Measurements from ENCODE around the gene PDCD7.
A peak's percentile ranks its signal among the peaks of the same experiment; 100 is the strongest.
"Not testable (repeated sequence)": the region's sequence is repeated elsewhere in the genome, so short reads cannot be mapped to it uniquely, and the experiment has no call there.

PDCD7 gene

GRCh38 chr15:65079580-65079979, 54.0 kb downstream of the PDCD7 start:
- ATAC-seq, result no peak
- no peak for DNase-seq
- H3K27me3 Mint-ChIP-seq, result peaks cover 26% of the 10 kb centered on the region

GRCh38 chr15:65077981-65078352, 55.6 kb downstream of the PDCD7 start:
- no peak overlapping the region for H3K27ac Mint-ChIP-seq
- ATAC-seq, result peak; percentile 40
- H3K4me1 Mint-ChIP-seq, result peaks cover 15% of the 10 kb centered on the region
- no peak overlapping the region for H3K4me3 Mint-ChIP-seq
- H3K9me3 Mint-ChIP-seq, result no peaks in the 10 kb centered on the region
- peaks cover 26% of the 10 kb centered on the region for H3K27me3 Mint-ChIP-seq
- no peaks in the 10 kb centered on the region for H3K36me3 Mint-ChIP-seq (ENCODE audit: low read depth)
- peak; percentile 59 for DNase-seq

More at GRCh38 chr15:65079580-65079979, 54.0 kb downstream of the PDCD7 start:
- no peak overlapping the region for H3K27ac Mint-ChIP-seq
- H3K9me3 Mint-ChIP-seq, result no peaks in the 10 kb centered on the region
- H3K4me1 Mint-ChIP-seq, result peaks cover 16% of the 10 kb centered on the region
- no peak overlapping the region for H3K4me3 Mint-ChIP-seq
- no peaks in the 10 kb centered on the region for H3K36me3 Mint-ChIP-seq (ENCODE audit: low read depth)

- peaks cover 21% of the 10 kb centered on the region for H3K27me3 Mint-ChIP-seq
- H3K4me3 Mint-ChIP-seq, result no peak overlapping the region
- peaks cover 9% of the 10 kb centered on the region for H3K4me1 Mint-ChIP-seq
- ATAC-seq (no peak), DNase-seq (no peak)
- no peak overlapping the region for H3K27ac Mint-ChIP-seq
- H3K9me3 Mint-ChIP-seq, result no peaks in the 10 kb centered on the region
- H3K36me3 Mint-ChIP-seq (ENCODE audit: low read depth), result no peaks in the 10 kb centered on the region
These were observed 56.2 kb downstream of the PDCD7 start for GRCh38 chr15:65077291-65077980.

- no peak within 1 kb of the TSS for H3K27ac Mint-ChIP-seq
These were observed 56.9 kb downstream of the PDCD7 start, which contains the start of gene KBTBD13 for GRCh38 chr15:65076486-65077290. Gene KBTBD13, plus strand, starts transcription at chr15:65076746. Its CDS starts 70 bp downstream, at chr15:65076816.

GRCh38 chr15:65075607-65076395, 57.8 kb downstream of the PDCD7 start:
- H3K4me3 Mint-ChIP-seq; H3K4me1 Mint-ChIP-seq; ATAC-seq; H3K27ac Mint-ChIP-seq; H3K9me3 Mint-ChIP-seq; H3K36me3 Mint-ChIP-seq (ENCODE audit: low read depth); DNase-seq: not testable (repeated sequence)
- H3K27me3 Mint-ChIP-seq, result peaks cover 18% of the 10 kb centered on the region

More at GRCh38 chr15:65076486-65077290, 56.9 kb downstream of the PDCD7 start, which contains the start of gene KBTBD13:
- no peaks in the 10 kb centered on the region for H3K36me3 Mint-ChIP-seq (ENCODE audit: low read depth)
- peaks cover 18% of the 10 kb centered on the region for H3K27me3 Mint-ChIP-seq
- no peak for DNase-seq
- ATAC-seq, result no peak
- H3K4me1 Mint-ChIP-seq, result peaks cover 3% of the 10 kb centered on the region
- no peak within 1 kb of the TSS for H3K4me3 Mint-ChIP-seq
- H3K9me3 Mint-ChIP-seq, result no peaks in the 10 kb centered on the region

GRCh38 chr15:65074946-65075345, 58.7 kb downstream of the PDCD7 start:
- DNase-seq, result not testable (repeated sequence)

GRCh38 chr15:65072617-65073016, 61.0 kb downstream of the PDCD7 start:
- no peak overlapping the region for H3K4me3 Mint-ChIP-seq

More at GRCh38 chr15:65074946-65075345, 58.7 kb downstream of the PDCD7 start:
- not testable (repeated sequence) for ATAC-seq; H3K9me3 Mint-ChIP-seq; H3K36me3 Mint-ChIP-seq (ENCODE audit: low read depth); H3K27ac Mint-ChIP-seq; H3K4me1 Mint-ChIP-seq; H3K4me3 Mint-ChIP-seq
- H3K27me3 Mint-ChIP-seq, result peaks cover 18% of the 10 kb centered on the region

GRCh38 chr15:65072027-65072426, 61.6 kb downstream of the PDCD7 start:
- ATAC-seq (no peak), DNase-seq (no peak)
- H3K27me3 Mint-ChIP-seq, result peaks cover 15% of the 10 kb centered on the region
- no peak overlapping the region for H3K27ac Mint-ChIP-seq
- H3K36me3 Mint-ChIP-seq (ENCODE audit: low read depth), result no peaks in the 10 kb centered on the region
- H3K4me1 Mint-ChIP-seq, result peaks cover 3% of the 10 kb centered on the region
- no peak overlapping the region for H3K4me3 Mint-ChIP-seq
- H3K9me3 Mint-ChIP-seq, result no peaks in the 10 kb centered on the region

More at GRCh38 chr15:65072617-65073016, 61.0 kb downstream of the PDCD7 start:
- no peaks in the 10 kb centered on the region for H3K36me3 Mint-ChIP-seq (ENCODE audit: low read depth)
- H3K27ac Mint-ChIP-seq, result no peak overlapping the region
- peaks cover 12% of the 10 kb centered on the region for H3K27me3 Mint-ChIP-seq
- H3K9me3 Mint-ChIP-seq, result no peaks in the 10 kb centered on the region
- H3K4me1 Mint-ChIP-seq, result no peaks in the 10 kb centered on the region
- ATAC-seq (no peak), DNase-seq (no peak)

- DNase-seq (no peak), ATAC-seq (no peak)
- Mint-ChIP-seq H3K9me3 (no peaks in the 10 kb centered on the region), H3K36me3 (ENCODE audit: low read depth) (no peaks in the 10 kb centered on the region), H3K27ac (no peak overlapping the region), H3K4me1 (peaks cover 3% of the 10 kb centered on the region), H3K4me3 (no peak overlapping the region), H3K27me3 (peaks cover 19% of the 10 kb centered on the region)
These were observed 62.2 kb downstream of the PDCD7 start for GRCh38 chr15:65071381-65071811.

GRCh38 chr15:65069779-65070546, 63.6 kb downstream of the PDCD7 start:
- Mint-ChIP-seq H3K9me3 (no peaks in the 10 kb centered on the region), H3K27me3 (peaks cover 30% of the 10 kb centered on the region), H3K36me3 (ENCODE audit: low read depth) (no peaks in the 10 kb centered on the region), H3K4me3 (no peak overlapping the region), H3K4me1 (peaks cover 3% of the 10 kb centered on the region), H3K27ac (no peak overlapping the region)
- ATAC-seq, result no peak
- no peak for DNase-seq

- H3K27ac Mint-ChIP-seq, result no peak overlapping the region
- H3K27me3 Mint-ChIP-seq, result peaks cover 35% of the 10 kb centered on the region
- ATAC-seq, result no peak
- no peak overlapping the region for H3K4me3 Mint-ChIP-seq
- H3K9me3 Mint-ChIP-seq, result no peaks in the 10 kb centered on the region
- H3K36me3 Mint-ChIP-seq (ENCODE audit: low read depth), result no peaks in the 10 kb centered on the region
- no peak for DNase-seq
- H3K4me1 Mint-ChIP-seq, result peaks cover 3% of the 10 kb centered on the region
These were observed 64.4 kb downstream of the PDCD7 start for GRCh38 chr15:65069179-65069578.

GRCh38 chr15:65068403-65068788, 65.2 kb downstream of the PDCD7 start:
- H3K36me3 Mint-ChIP-seq (ENCODE audit: low read depth), result no peaks in the 10 kb centered on the region
- H3K27me3 Mint-ChIP-seq, result peaks cover 35% of the 10 kb centered on the region
- H3K4me3 Mint-ChIP-seq, result no peak overlapping the region
- no peak overlapping the region for H3K27ac Mint-ChIP-seq
- ATAC-seq (no peak), DNase-seq (no peak)
- H3K9me3 Mint-ChIP-seq, result no peaks in the 10 kb centered on the region
- H3K4me1 Mint-ChIP-seq, result peaks cover 3% of the 10 kb centered on the region

- Mint-ChIP-seq H3K27ac (no peak within 1 kb of the TSS), H3K4me3 (no peak within 1 kb of the TSS), H3K9me3 (no peaks in the 10 kb centered on the region), H3K4me1 (peaks cover 4% of the 10 kb centered on the region), H3K36me3 (ENCODE audit: low read depth) (no peaks in the 10 kb centered on the region), H3K27me3 (peaks cover 35% of the 10 kb centered on the region)
- ATAC-seq (no peak), DNase-seq (no peak)
These were observed 65.8 kb downstream of the PDCD7 start, which contains the start of gene RASL12 for GRCh38 chr15:65067645-65068402. Gene RASL12, minus strand, starts transcription at chr15:65067991. Its CDS starts 156 bp downstream, at chr15:65067835.

Measured in activated naive CD8-positive, alpha-beta T cell treated with anti-CD3 and anti-CD28 coated beads, Interleukin-2, amount 50 U/mL, for 24 hours (primary cell).